T-helper 2 cell treated with Interferon-gamma antibody and Interleukin-4, amounts not matched to agents 5 μg/mL and 100 μg/mL, for 36 hours (primary cell): ENCODE data around the gene TTC28.

Experiments used
- DNase-seq: peaks from one replicate; pipeline ENCODE4 v3.0.0; 2021; ENCODE audit warnings: low spot score
- H3K27ac Mint-ChIP-seq: one replicate; pipeline ENCODE4 v1.8.0; 2021; ENCODE audit warnings: mild to moderate bottlenecking, mixed read lengths
- H3K27me3 Mint-ChIP-seq: one replicate; pipeline ENCODE4 v1.8.0; 2021; ENCODE audit warnings: low read depth, mixed read lengths
- H3K36me3 Mint-ChIP-seq: one replicate; pipeline ENCODE4 v1.8.0; 2021; ENCODE audit warnings: low read depth, mixed read lengths
- H3K4me1 Mint-ChIP-seq: one replicate; pipeline ENCODE4 v1.8.0; 2021; ENCODE audit warnings: low read depth, mixed read lengths
- H3K4me3 Mint-ChIP-seq: one replicate; pipeline ENCODE4 v1.8.0; 2022; ENCODE audit warnings: mild to moderate bottlenecking, moderate library complexity, mixed read lengths
- H3K9me3 Mint-ChIP-seq: one replicate; pipeline ENCODE4 v1.8.0; 2021; ENCODE audit warnings: mixed read lengths

Gene TTC28

DNA sequence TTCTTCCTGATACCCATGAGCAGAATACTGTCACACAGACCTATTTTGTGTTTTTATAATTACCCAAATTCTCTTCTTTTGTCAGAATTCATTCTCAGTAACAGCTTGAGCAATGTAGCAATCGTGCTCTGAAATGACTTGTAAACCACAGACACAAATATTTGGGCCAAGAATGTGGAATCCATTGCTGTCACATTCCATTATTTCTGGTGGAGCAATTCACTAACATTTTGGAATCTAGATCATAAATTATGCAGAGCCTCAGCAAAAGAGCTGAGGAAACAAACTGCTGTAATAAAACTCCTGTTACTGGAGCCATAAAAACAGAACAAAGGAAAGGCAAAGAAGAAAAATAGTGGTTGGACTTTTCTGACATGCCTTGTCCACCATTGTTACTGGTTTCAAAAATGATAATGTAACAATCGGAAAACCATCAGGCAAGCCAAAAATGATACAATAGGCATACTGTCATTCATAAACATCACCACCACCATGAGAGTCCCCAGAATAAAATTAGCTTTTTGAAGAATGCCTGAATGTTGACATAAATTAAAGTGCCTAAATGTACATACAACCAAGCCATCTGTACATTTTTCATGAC lies 537.2 kb downstream of the TTC28 start:
- Mint-ChIP-seq H3K9me3 (no peaks in the 10 kb centered on the region), H3K27ac (no peak overlapping the region), H3K4me1 (peaks cover 2% of the 10 kb centered on the region), H3K4me3 (no peak overlapping the region), H3K27me3 (peaks cover 5% of the 10 kb centered on the region), H3K36me3 (no peaks in the 10 kb centered on the region)
- DNase-seq, result no peak

DNA sequence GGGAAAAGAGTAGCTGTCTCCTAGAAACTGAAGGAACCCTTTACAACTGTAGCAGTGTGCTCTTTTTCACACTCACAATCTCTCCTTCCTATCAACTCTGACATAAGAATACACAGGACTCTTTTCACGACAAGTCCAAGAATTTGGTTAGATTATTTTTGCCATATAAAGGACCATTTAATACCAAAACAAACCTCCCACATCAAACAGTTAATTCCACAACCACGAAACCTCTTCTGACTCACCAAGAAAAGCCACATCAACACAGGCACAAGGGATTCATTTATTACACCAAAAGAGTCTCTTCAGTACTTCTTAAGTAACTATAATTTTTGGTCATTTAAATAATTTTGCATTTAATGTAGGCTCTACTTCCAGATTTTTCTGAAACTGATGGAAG lies 538.0 kb downstream of the TTC28 start:
- Mint-ChIP-seq H3K27me3 (peaks cover 5% of the 10 kb centered on the region), H3K4me1 (peaks cover 2% of the 10 kb centered on the region), H3K4me3 (no peak overlapping the region), H3K36me3 (no peaks in the 10 kb centered on the region), H3K27ac (no peak overlapping the region), H3K9me3 (no peaks in the 10 kb centered on the region)
- no peak for DNase-seq

DNA sequence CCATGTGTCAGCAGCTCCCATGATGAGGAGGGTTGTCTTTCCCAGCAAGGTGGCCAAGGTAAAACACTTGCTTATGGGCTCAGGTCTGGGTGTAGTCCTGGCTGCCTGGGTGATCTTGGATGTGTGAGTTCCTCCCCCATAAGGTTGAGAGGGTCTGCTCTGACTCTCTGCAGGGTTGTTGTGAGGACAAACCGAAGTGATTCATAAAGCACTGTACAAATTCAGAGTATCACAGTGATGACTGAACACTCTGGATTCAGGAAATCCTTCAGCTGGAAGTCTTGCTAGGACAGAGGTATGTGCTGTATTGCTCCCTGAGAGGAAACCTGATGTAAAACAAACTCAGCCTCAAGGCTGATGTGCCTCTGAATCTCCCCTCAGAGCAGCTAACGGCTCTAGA lies 539.7 kb downstream of the TTC28 start:
- Mint-ChIP-seq H3K4me1 (peaks cover 2% of the 10 kb centered on the region), H3K9me3 (no peaks in the 10 kb centered on the region), H3K27ac (no peak overlapping the region), H3K36me3 (no peaks in the 10 kb centered on the region), H3K4me3 (no peak overlapping the region), H3K27me3 (peaks cover 8% of the 10 kb centered on the region)
- DNase-seq, result no peak

DNA sequence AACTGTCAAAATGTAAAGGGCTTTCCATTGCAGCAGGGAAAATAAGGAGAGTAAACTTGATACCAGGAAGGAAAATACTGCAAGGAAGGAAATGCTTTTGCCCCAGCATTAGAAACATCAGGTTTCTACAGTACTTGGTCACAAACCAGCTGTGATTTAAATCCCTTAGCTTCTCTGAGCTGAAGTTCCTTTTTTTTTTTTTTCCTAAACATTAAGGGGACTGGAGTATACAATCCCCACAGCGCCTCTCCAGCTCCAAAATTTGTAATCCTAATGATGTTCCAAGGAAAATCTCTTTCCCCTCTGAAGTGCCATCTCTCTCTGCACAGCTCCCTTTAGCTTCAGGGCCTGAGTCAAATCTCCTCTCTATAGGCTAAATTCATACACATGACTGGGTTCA lies 540.1 kb downstream of the TTC28 start:
- peaks cover 2% of the 10 kb centered on the region for H3K4me1 Mint-ChIP-seq
- H3K4me3 Mint-ChIP-seq, result no peak overlapping the region
- H3K9me3 Mint-ChIP-seq, result no peaks in the 10 kb centered on the region
- H3K27ac Mint-ChIP-seq, result no peak overlapping the region
- peaks cover 8% of the 10 kb centered on the region for H3K27me3 Mint-ChIP-seq
- no peaks in the 10 kb centered on the region for H3K36me3 Mint-ChIP-seq
- no peak for DNase-seq

DNA sequence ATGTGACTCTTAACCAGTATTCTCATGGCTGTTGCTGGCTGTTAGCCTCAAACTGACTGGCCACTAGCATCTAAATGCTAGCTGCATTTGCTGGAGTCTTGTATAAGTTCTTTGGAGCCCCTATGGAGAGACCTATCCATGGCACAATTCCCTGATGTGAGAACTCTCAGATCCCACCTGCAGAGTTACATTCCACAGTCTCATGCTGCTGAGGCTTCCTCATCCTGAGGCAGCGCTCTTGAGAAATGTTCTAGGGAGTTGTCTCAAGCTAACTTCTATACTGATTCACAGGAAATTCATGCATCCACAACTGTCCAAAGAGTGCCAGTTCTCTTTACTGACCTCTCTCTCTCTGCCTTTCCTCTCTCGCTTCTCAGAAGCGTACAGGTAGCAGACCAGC lies 542.6 kb downstream of the TTC28 start:
- Mint-ChIP-seq H3K4me1 (peaks cover 2% of the 10 kb centered on the region), H3K27me3 (peaks cover 5% of the 10 kb centered on the region), H3K9me3 (no peaks in the 10 kb centered on the region), H3K27ac (no peak overlapping the region), H3K36me3 (no peaks in the 10 kb centered on the region), H3K4me3 (no peak overlapping the region)
- DNase-seq, result no peak

DNA sequence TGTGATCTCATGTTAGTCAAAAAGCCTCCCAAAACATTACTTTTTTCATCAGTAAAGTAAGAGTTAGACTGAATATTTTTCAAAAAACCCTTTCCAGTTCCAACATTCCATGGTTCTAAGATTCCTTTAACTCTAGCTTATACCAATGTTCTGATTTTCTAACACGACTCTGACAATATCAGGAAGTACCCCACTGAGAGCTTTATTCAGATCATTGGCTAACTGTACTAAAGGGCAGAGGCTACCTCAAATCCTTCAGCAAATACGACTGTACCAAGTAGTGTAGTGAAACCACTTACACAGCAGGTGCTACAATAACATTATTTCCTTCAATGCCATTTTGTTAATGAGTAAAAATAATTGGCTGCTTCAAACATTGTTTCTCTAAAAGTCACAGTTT lies 547.2 kb downstream of the TTC28 start:
- no peak overlapping the region for H3K27ac Mint-ChIP-seq
- no peak for DNase-seq
- H3K27me3 Mint-ChIP-seq, result peaks cover 3% of the 10 kb centered on the region
- no peaks in the 10 kb centered on the region for H3K9me3 Mint-ChIP-seq
- H3K4me3 Mint-ChIP-seq, result no peak overlapping the region
- no peaks in the 10 kb centered on the region for H3K4me1 Mint-ChIP-seq
- no peaks in the 10 kb centered on the region for H3K36me3 Mint-ChIP-seq

DNA sequence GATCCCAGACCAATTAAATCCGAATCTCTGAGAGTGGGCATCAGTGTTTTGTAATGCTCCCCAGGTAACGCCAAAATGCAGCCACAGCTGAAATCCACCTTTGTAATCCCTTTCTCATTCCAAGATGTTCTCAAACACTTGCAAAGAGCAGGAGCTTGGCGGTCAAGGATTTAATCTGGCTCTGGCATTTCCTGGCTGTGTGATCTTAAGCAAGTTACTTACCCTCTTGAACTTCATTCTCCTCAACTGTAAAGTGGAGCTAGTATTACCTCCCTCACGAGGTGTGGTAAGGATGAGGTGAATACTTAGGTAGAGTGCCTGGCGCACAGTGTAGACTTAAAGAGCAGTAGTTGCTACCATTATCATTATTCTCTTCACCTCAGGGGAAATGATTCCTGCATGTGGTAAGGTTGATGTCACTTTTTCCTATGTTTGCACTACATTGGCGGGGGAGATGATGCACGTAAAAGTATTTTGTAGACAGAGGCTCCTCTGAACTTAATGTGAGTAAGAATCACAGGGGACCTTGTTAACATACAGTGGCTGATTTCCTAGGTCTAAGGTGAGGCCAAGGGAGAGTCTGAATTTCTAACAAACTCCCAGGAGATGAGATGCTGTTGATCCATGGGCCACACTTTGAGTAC lies 550.2 kb downstream of the TTC28 start:
- Mint-ChIP-seq H3K27me3 (no peaks in the 10 kb centered on the region), H3K4me3 (no peak overlapping the region), H3K36me3 (no peaks in the 10 kb centered on the region), H3K27ac (no peak overlapping the region), H3K4me1 (no peaks in the 10 kb centered on the region), H3K9me3 (no peaks in the 10 kb centered on the region)
- no peak for DNase-seq

DNA sequence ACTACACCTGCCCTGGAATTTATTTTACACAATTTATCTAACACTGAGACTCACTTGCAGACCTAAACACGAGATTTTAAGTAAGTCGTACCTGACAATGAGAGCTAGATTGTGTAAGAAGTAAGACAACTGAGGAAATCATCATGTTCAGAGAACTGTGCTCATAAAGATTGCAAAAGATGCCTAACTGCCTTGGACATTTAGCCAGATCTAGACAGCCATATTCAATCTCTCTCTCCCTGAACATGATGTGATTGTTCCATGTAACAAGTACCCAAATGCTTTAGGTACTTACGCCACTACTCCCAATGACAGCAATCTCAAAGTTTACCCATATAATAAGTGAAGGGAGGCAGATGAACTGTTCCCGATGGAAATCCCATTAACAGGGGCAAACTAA lies 550.8 kb downstream of the TTC28 start:
- no peak overlapping the region for H3K27ac Mint-ChIP-seq
- H3K27me3 Mint-ChIP-seq, result no peaks in the 10 kb centered on the region
- H3K4me3 Mint-ChIP-seq, result no peak overlapping the region
- DNase-seq, result no peak
- H3K4me1 Mint-ChIP-seq, result no peaks in the 10 kb centered on the region
- no peaks in the 10 kb centered on the region for H3K9me3 Mint-ChIP-seq
- no peaks in the 10 kb centered on the region for H3K36me3 Mint-ChIP-seq

DNA sequence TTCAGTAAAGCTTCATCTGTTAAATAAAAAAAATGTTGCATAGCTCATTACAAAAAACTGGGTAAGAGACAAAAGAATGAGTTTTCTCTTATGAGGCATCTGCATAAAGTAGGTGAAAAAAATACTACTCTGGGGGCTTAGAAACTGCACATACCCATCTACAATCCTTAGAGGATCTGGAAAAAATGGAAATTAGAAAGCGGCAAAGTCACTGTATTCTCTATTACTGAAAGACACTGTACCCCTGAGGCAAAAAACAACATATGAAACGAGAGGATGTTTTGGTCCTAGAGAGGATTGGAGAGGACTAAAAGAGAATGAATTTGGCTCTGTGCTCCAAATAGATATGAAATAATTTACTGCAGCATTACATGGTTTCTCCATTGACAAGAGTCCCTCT lies 553.8 kb downstream of the TTC28 start:
- no peaks in the 10 kb centered on the region for H3K4me1 Mint-ChIP-seq
- H3K27ac Mint-ChIP-seq, result no peak overlapping the region
- no peak for DNase-seq
- H3K4me3 Mint-ChIP-seq, result no peak overlapping the region
- no peaks in the 10 kb centered on the region for H3K9me3 Mint-ChIP-seq
- H3K36me3 Mint-ChIP-seq, result no peaks in the 10 kb centered on the region
- H3K27me3 Mint-ChIP-seq, result no peaks in the 10 kb centered on the region

DNA sequence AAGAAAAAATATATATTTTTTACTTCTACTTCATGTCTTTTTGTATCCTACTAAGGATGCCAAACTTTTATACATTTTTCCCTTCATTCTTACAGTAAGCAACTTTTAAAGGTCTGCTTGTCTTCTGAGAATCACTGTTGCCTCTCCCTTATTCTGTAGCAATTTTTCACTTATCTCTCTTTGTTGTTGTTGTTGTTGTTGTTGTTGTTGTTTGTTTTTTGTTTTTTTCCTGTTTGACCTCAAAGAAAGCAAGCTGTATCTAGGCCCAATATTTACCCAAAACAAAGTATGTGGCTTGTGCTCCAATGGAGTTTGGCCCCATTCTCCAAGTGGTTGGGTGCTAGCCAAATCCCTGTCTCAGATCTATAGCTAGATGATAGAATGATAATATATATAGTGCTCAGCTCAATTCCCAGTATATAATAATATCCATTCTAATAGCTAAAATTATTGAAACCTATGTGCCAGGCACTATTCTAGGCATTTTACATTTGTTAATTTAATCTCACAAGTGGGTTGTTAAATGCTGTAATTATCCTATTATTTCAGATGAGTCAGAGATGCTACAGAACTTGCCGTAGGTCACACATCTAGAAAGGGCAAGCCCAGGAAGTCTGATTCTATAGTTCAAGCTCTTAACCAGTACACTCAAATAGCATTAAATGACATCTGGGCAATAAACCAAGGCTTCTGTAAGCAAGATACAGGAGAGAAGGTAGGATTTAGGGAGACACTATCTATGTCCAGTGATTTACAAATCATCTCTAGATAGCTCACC lies 555.5 kb downstream of the TTC28 start:
- DNase-seq, result no peak
- Mint-ChIP-seq H3K9me3 (no peaks in the 10 kb centered on the region), H3K4me1 (no peaks in the 10 kb centered on the region), H3K27ac (no peak overlapping the region), H3K4me3 (no peak overlapping the region), H3K27me3 (peaks cover 3% of the 10 kb centered on the region), H3K36me3 (no peaks in the 10 kb centered on the region)

DNA sequence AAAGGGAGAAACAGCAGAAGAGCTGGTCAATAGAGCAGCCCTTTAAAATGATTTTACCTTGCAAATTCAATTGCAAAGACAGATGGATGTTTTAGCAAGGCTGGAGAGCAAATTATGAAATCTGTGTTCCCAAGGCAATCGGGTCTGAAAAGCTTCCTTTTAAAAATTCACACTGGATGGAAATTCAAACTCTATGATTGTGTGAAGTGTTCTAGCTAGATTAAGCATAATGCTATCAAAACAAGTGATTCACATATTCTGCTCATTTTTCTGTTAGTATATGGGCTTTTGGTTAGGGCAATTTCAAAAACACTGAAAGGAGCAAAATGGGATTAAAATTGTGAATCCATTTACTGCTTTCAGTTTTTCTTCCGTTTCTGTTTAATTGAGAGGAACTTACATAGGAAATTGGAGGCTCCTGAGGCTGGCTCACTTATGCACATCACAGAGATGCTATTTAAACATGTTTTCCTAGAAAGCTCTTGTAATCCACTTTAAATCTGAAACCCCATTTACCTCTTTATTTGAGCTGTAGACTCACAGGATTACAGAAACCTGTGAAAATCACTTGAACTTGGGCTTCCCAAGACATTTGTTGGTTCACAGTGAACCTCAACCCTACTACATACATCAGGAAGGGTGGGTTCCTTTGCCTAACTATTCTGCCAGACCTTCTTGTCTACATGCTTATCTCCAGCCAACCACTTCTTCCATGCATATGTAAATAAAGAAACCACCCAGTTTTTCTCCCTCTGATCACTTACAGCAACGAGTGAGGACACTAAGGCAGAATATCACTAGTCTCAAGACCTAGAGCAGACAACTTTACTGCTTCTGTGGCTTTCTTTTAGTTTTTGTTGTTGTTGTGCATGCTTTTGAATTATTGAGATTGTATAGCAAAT lies 558.7 kb downstream of the TTC28 start:
- H3K36me3 Mint-ChIP-seq, result no peaks in the 10 kb centered on the region
- no peak overlapping the region for H3K27ac Mint-ChIP-seq
- H3K9me3 Mint-ChIP-seq, result no peaks in the 10 kb centered on the region
- no peaks in the 10 kb centered on the region for H3K4me1 Mint-ChIP-seq
- H3K27me3 Mint-ChIP-seq, result peaks cover 3% of the 10 kb centered on the region
- DNase-seq, result no peak
- no peak overlapping the region for H3K4me3 Mint-ChIP-seq

DNA sequence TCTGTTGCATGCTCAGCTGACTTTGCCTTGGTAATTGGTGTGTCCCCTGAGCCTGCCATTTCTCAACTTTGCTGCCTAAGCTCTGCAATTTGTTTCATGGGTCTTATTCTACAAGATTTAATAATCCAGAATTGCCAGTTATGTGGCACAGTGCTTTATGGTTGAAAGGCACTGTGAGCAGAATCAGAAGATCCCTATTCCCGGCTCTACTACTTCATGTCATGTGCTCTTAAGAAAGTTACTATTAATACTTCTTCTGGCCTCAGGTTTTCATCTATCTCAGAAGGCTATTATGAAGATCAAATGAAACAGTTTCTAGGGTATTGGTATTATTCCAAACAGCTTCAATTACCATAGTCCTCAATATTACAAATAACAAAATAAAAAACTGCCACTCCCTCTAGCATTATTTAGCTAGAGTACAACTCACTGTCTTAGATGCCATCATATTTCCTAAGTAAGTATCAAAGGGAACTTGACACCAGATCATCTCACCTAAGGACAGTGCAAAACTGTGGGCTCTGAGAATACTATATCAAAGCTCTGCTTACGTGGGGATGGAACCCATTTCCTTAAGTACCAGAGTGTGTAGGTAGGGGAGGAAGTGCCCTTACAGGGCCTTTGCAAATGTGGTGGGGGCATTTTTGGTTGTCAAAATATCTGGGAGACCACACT lies 560.5 kb downstream of the TTC28 start:
- Mint-ChIP-seq H3K36me3 (no peaks in the 10 kb centered on the region), H3K9me3 (no peaks in the 10 kb centered on the region), H3K4me1 (no peaks in the 10 kb centered on the region), H3K27ac (no peak overlapping the region), H3K4me3 (no peak overlapping the region), H3K27me3 (peaks cover 3% of the 10 kb centered on the region)
- no peak for DNase-seq

DNA sequence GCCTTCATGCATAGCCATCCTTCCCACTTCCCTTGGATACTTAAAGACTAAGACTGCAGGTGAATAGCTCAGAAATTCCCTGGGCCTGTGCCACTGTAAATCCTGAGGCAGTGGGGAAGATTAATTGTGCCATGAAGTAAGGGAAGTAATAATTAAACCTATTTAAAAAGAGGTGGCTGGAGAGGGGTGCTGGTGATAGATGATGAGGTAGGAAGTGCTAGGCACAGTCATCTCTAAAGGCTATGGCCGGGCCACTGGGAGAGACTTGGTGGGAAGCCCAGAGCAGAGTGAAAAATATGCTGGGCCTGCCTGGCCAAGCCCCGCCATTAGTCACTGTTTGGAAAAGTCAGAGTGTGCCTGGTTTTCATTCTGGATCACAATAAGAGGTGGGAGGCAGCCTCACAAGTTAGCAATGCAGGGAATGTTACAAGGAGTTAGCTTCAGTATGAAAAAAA lies 563.4 kb downstream of the TTC28 start:
- Mint-ChIP-seq H3K4me3 (no peak overlapping the region), H3K4me1 (no peaks in the 10 kb centered on the region), H3K9me3 (no peaks in the 10 kb centered on the region), H3K36me3 (no peaks in the 10 kb centered on the region), H3K27ac (no peak overlapping the region), H3K27me3 (peaks cover 3% of the 10 kb centered on the region)
- no peak for DNase-seq
